GM10248 (cell line): Measurements from ENCODE around the gene LRFN5.

Experiments used
- CTCF ChIA-PET: fragments of 300-600 bp; sonication (Branson Sonifier 250); formaldehyde crosslinking; extraction: SDS; loops from one replicate; lab custom pipeline; 2021; ENCODE audit warnings: antibody characterized with exemption; lab: Yijun Ruan, JAX
- POLR2A ChIA-PET: fragments of 350-650 bp; sonication (Branson Sonifier 250); formaldehyde crosslinking; extraction: SDS; loops from one replicate; lab custom pipeline; 2020; ENCODE audit warnings: antibody characterized with exemption; lab: Yijun Ruan, JAX
- DNase-seq: peaks from one replicate; pipeline ENCODE4 v3.0.0; 2012; ENCODE audit errors: extremely low spot score
- TF ChIP-seq, protein P1 (sequence below): IDR thresholded peaks from 2 replicates; pipeline ENCODE4 v1.5.1; 2012; ENCODE audit warnings: mild to moderate bottlenecking, low read depth; ENCODE audit errors: extremely low read depth, missing control alignments, control extremely low read depth

The LRFN5 gene

DNA sequence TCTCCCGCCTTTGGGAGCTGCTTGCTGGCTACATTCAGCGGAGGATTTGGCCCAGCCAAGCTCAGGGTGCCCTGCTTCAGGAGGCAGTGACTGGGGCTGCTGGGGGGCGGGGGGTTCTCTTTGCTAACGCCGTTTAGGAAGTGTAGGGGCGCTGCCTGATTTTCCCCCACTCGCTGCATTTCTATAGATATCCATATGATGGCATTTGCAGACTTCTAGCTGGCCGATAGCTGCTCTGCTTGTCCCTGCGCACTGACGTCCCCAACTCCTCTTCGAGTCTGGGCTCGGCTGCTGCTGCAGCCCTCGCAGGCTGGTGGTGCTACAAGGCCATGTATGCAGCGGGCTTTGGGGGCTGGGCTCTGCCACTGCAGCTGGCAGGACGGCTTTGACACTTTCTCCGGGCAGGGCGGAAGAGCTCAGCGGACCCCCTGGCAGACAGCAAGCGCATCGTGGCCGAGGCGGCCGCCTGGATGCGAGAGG is 3.1 kb downstream of the LRFN5 start:
- ChIA-PET CTCF (interaction anchor here (1.3 kb wide), 1 partner anchor 9 kb away, joined by 3 read pairs; no protein-coding TSS in a partner anchor), POLR2A (no interaction called here)
- TF ChIP-seq, protein P1, sequence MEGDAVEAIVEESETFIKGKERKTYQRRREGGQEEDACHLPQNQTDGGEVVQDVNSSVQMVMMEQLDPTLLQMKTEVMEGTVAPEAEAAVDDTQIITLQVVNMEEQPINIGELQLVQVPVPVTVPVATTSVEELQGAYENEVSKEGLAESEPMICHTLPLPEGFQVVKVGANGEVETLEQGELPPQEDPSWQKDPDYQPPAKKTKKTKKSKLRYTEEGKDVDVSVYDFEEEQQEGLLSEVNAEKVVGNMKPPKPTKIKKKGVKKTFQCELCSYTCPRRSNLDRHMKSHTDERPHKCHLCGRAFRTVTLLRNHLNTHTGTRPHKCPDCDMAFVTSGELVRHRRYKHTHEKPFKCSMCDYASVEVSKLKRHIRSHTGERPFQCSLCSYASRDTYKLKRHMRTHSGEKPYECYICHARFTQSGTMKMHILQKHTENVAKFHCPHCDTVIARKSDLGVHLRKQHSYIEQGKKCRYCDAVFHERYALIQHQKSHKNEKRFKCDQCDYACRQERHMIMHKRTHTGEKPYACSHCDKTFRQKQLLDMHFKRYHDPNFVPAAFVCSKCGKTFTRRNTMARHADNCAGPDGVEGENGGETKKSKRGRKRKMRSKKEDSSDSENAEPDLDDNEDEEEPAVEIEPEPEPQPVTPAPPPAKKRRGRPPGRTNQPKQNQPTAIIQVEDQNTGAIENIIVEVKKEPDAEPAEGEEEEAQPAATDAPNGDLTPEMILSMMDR: no peak
- DNase-seq: no peak

DNA sequence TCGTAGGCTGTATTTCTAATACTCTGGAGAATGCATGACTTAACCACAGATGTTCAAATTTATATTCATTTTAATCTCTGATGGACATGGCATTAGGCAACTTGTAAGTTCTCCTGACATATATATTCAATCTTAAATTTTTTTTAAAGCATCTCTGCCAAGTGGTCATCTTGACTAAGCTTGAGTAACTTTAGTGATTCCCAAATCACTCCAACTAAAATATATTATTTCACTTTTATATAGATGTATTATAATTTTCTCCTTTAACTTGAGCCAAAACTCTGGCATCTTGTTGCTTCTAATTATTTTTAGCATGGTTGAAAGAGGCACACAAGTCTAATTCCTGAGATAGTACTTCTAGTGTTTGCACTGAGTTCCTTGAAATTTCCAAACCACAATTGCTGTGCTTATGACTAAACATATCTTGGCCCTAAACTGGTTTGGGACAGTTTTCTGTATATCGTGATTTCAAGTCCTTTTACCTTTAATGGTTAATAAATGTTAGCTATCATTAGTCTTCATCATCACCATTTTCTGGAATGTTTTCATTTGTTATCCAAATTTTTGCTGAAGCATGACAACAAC is 8.4 kb downstream of the LRFN5 start:
- POLR2A ChIA-PET: no interaction called here
- CTCF ChIA-PET: interaction anchor here (1.2 to 2.3 kb wide), 3 partner anchors 14 to 27 kb away, joined by 3 to 6 read pairs (median 3); no protein-coding TSS in a partner anchor

DNA sequence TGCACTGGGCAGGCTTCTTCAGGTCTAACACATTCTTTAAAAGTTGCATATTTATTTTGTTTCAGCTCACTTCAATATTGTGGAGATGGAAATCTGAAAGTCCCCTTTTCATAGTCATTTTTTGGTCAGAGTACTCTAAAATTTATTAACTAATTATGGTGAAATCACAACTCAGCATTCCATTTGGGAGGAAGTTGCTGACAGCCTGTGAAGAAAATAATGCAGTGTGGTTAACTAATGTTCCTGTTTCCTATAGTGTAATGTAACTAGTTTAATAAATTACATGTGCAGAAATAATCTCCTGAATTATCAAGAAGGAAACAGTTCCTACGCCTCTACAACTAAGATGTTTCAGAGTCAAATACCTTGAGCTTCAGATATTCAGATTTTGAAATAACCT is 17.1 kb downstream of the LRFN5 start:
- TF ChIP-seq, protein P1: no peak
- CTCF ChIA-PET: no interaction called here
- POLR2A ChIA-PET: no interaction called here
- DNase-seq: no peak

More for the DNA sequence above, 8.4 kb downstream of the LRFN5 start:
- DNase-seq: no peak
- TF ChIP-seq, protein P1: no peak

DNA sequence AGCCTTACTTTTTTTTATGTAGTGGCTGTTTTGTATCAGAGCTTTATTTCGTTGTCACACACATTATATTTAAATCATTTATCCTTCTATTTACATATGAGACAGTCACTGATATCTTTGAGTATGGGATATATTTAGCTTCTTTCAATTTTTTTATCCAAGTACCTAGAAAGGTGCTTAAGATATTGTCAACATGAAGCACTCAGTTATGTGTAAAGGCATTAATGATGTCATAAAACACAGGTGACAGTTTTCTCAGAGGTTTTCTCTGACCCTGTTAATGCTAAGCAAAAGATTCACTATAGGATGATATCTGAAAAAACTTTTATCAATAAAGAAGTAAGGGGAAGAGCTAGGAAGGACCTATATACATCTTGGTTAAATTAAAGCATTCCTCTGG is 23.2 kb downstream of the LRFN5 start:
- DNase-seq: no peak
- POLR2A ChIA-PET: no interaction called here
- CTCF ChIA-PET: interaction anchor here (1.1 kb wide), 2 partner anchors 13 to 34 kb away, joined by 3 read pairs; no protein-coding TSS in a partner anchor
- TF ChIP-seq, protein P1: no peak

DNA sequence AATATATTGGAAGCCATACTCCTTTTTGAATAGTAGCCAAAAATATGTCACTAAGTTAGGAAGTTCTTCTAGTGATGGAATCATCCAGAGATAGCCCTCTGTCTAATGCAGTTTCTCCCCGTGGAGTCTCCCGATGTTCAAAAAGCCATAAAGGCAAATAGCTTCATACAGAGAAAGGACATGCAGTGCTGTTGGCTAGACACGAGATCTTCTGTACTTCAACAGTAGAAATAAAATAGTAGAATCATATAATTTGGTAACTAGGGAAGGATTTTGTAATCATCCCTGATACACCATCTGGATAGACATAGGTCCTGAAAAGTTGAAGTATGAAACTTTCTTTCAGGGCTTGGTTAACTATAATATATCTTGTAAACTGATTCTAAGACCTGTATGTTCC is 27.6 kb downstream of the LRFN5 start:
- TF ChIP-seq, protein P1: no peak
- no peak for DNase-seq
- ChIA-PET POLR2A (no interaction called here), CTCF (no interaction called here)

DNA sequence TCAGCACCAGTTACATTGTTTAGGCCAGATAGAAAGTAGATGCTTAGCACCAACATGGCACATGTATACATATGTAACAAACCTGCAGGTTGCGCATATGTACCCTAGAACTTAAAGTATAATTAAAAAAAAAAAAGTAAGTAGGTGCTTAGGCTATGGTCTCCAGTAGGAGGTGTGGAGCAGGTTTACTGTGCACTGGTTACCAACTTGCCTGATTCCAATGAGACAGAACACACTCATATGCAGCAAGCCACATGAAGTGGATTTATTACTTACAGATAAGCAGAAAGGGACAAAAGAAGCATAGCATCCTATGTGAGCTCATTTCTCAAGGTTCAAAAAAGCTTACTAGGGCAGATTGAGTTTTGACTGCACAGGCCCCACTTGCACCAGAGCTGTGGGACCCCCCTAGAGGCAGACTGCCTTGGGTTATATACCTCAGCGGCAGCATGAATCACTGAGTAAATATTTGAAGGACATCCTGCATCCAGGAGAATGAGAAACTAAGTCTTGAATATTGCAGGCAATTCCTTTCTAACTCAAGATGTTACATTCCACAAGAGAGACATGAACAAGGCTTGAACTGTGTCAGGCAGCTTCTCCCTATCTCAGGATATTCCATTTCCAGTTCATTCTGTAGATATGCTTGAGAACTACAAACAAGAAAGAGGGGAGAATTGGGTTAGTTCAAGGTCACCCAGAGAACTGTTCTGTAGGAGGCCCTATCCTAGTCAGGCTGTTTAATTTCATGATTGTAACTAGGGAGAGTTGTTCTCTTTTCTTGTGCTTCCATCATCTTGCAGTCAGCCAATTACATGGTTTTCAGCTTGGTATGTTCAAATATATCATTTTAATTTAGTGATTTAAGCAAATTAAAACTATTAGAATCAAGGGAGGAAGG is 30.1 kb downstream of the LRFN5 start:
- DNase-seq: no peak
- CTCF ChIA-PET: interaction anchor here (1.1 to 1.9 kb wide), 2 partner anchors 18 to 22 kb away, joined by 3 to 6 read pairs; no protein-coding TSS in a partner anchor
- TF ChIP-seq, protein P1: no peak
- POLR2A ChIA-PET: no interaction called here
